GM23338 (cell line): ENCODE data around the gene ATP4B.

Experiments used
- CREB1 ChIP-seq: fragments of 250-450 bp; sonication (Bioruptor Pico); IDR thresholded peaks from 2 replicates; pipeline ENCODE4 v1.5.0; 2020; ENCODE audit warnings: low read depth, mild to moderate bottlenecking, moderate library complexity
- EZH2 ChIP-seq: fragments of 200-600 bp; sonication (generic); IDR thresholded peaks from one replicate; pipeline ENCODE4 v1.8.0; 2017; ENCODE audit warnings: antibody characterized with exemption, mild to moderate bottlenecking, low read depth; ENCODE audit not compliant: unreplicated experiment
- EZH2phosphoT487 ChIP-seq: fragments of 200-600 bp; sonication (generic); IDR thresholded peaks from one replicate; pipeline ENCODE4 v1.8.1; 2018; ENCODE audit warnings: antibody characterized with exemption; ENCODE audit not compliant: unreplicated experiment
- JUNB ChIP-seq: IDR thresholded peaks from one replicate; pipeline ENCODE4 v1.6.1; 2016; ENCODE audit warnings: antibody characterized with exemption; ENCODE audit not compliant: unreplicated experiment
- NANOG ChIP-seq: IDR thresholded peaks from 2 replicates; pipeline ENCODE4 v1.6.1; 2016; ENCODE audit warnings: antibody characterized with exemption, borderline replicate concordance
- POLR2AphosphoS5 ChIP-seq: IDR thresholded peaks from 2 replicates; pipeline ENCODE4 v1.6.1; 2016; ENCODE audit warnings: antibody characterized with exemption, low read depth
- TF ChIP-seq, protein P1 (sequence below), 2 experiments: fragments of 200-600 bp in 1 of 2; sonication (generic) in 1 of 2; conservative IDR thresholded peaks; 2 replicates each; pipeline versions ENCODE4 v1.5.1 to v1.6.1; 2016 to 2017; ENCODE audit warnings: antibody characterized with exemption in 2 of 2, low read depth in 2 of 2, mild to moderate bottlenecking in 2 of 2, moderate library complexity in 1 of 2
- TF ChIP-seq, protein P2 (sequence below): IDR thresholded peaks from one replicate; pipeline ENCODE4 v1.6.1; 2018; ENCODE audit warnings: antibody characterized with exemption; ENCODE audit not compliant: unreplicated experiment
- TF ChIP-seq, protein P3 (sequence below): IDR thresholded peaks from 2 replicates; pipeline ENCODE4 v1.6.1; 2016; ENCODE audit warnings: antibody characterized with exemption

DNA sequence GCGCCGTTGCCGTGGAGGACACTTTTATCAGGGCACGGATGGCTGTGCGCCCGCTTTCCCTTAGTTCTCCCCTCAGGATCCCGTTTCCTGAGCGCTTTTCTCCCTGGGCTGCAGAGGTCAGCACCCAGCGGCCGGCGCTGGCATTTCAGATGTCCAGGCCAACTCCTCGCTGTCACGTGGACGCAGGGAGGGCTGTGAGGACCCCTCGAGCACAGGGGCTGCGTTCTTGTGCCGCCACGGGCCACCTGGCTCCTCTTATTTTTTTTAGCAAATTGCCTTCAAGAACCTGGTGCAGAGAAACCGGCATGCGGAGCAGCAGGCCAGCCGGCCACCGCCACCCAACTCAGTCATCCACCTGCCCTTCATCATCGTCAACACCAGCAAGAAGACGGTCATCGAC, 22.3 kb downstream of the ATP4B start:
- TF ChIP-seq NANOG: no peak
- TF ChIP-seq, protein P1, sequence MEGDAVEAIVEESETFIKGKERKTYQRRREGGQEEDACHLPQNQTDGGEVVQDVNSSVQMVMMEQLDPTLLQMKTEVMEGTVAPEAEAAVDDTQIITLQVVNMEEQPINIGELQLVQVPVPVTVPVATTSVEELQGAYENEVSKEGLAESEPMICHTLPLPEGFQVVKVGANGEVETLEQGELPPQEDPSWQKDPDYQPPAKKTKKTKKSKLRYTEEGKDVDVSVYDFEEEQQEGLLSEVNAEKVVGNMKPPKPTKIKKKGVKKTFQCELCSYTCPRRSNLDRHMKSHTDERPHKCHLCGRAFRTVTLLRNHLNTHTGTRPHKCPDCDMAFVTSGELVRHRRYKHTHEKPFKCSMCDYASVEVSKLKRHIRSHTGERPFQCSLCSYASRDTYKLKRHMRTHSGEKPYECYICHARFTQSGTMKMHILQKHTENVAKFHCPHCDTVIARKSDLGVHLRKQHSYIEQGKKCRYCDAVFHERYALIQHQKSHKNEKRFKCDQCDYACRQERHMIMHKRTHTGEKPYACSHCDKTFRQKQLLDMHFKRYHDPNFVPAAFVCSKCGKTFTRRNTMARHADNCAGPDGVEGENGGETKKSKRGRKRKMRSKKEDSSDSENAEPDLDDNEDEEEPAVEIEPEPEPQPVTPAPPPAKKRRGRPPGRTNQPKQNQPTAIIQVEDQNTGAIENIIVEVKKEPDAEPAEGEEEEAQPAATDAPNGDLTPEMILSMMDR (conservative IDR thresholded peaks at IDR 0.05; ENCODE audit: low read depth in 2 of 2): no peak
- no peak for TF ChIP-seq JUNB
- TF ChIP-seq EZH2phosphoT487: no peak
- no peak for TF ChIP-seq POLR2AphosphoS5
- TF ChIP-seq CREB1 (CRISPR knock-in tag): no peak
- TF ChIP-seq EZH2: no peak
- TF ChIP-seq, protein P2, sequence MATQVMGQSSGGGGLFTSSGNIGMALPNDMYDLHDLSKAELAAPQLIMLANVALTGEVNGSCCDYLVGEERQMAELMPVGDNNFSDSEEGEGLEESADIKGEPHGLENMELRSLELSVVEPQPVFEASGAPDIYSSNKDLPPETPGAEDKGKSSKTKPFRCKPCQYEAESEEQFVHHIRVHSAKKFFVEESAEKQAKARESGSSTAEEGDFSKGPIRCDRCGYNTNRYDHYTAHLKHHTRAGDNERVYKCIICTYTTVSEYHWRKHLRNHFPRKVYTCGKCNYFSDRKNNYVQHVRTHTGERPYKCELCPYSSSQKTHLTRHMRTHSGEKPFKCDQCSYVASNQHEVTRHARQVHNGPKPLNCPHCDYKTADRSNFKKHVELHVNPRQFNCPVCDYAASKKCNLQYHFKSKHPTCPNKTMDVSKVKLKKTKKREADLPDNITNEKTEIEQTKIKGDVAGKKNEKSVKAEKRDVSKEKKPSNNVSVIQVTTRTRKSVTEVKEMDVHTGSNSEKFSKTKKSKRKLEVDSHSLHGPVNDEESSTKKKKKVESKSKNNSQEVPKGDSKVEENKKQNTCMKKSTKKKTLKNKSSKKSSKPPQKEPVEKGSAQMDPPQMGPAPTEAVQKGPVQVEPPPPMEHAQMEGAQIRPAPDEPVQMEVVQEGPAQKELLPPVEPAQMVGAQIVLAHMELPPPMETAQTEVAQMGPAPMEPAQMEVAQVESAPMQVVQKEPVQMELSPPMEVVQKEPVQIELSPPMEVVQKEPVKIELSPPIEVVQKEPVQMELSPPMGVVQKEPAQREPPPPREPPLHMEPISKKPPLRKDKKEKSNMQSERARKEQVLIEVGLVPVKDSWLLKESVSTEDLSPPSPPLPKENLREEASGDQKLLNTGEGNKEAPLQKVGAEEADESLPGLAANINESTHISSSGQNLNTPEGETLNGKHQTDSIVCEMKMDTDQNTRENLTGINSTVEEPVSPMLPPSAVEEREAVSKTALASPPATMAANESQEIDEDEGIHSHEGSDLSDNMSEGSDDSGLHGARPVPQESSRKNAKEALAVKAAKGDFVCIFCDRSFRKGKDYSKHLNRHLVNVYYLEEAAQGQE: no peak
- TF ChIP-seq, protein P3, sequence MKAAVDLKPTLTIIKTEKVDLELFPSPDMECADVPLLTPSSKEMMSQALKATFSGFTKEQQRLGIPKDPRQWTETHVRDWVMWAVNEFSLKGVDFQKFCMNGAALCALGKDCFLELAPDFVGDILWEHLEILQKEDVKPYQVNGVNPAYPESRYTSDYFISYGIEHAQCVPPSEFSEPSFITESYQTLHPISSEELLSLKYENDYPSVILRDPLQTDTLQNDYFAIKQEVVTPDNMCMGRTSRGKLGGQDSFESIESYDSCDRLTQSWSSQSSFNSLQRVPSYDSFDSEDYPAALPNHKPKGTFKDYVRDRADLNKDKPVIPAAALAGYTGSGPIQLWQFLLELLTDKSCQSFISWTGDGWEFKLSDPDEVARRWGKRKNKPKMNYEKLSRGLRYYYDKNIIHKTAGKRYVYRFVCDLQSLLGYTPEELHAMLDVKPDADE: no peak
